ENCODE results near the gene CRACR2A.

CRACR2A gene

GRCh38 chr12:3670083-3670620 is 82.8 kb downstream of the CRACR2A start:
- no peak overlapping the region for H3K27ac ChIP-seq (ENCODE audit: low read length)
- H3K9me3 ChIP-seq (ENCODE audit: control insufficient read depth, low read depth, low read length), result no peaks in the 10 kb centered on the region
- no peaks in the 10 kb centered on the region for H3K4me1 ChIP-seq (ENCODE audit: control insufficient read depth, low read depth, low read length)
- H3K36me3 ChIP-seq (ENCODE audit: control insufficient read depth, low read depth, low read length), result no peaks in the 10 kb centered on the region
- no peak overlapping the region for H3K4me3 ChIP-seq (ENCODE audit: low read length)
- H3K9ac ChIP-seq (ENCODE audit: low read length), result no peak overlapping the region
- no peaks in the 10 kb centered on the region for H3K27me3 ChIP-seq (ENCODE audit: control insufficient read depth, insufficient read depth, low read length)

- H3K9ac ChIP-seq (ENCODE audit: low read length), result no peak overlapping the region
Observed at GRCh38 chr12:3669594-3669993, 83.3 kb downstream of the CRACR2A start.

GRCh38 chr12:3668479-3669165 is 84.3 kb downstream of the CRACR2A start:
- H3K36me3 ChIP-seq (ENCODE audit: control insufficient read depth, low read depth, low read length), result no peaks in the 10 kb centered on the region
- H3K9ac ChIP-seq (ENCODE audit: low read length), result no peak overlapping the region
- H3K27ac ChIP-seq (ENCODE audit: low read length), result no peak overlapping the region

More at GRCh38 chr12:3669594-3669993, 83.3 kb downstream of the CRACR2A start:
- Histone ChIP-seq H3K27me3 (ENCODE audit: control insufficient read depth, insufficient read depth, low read length) (no peaks in the 10 kb centered on the region), H3K36me3 (ENCODE audit: control insufficient read depth, low read depth, low read length) (no peaks in the 10 kb centered on the region), H3K27ac (ENCODE audit: low read length) (no peak overlapping the region), H3K9me3 (ENCODE audit: control insufficient read depth, low read depth, low read length) (no peaks in the 10 kb centered on the region), H3K4me3 (ENCODE audit: low read length) (no peak overlapping the region), H3K4me1 (ENCODE audit: control insufficient read depth, low read depth, low read length) (no peaks in the 10 kb centered on the region)

GRCh38 chr12:3667485-3667884 is 85.4 kb downstream of the CRACR2A start:
- H3K9me3 ChIP-seq (ENCODE audit: control insufficient read depth, low read depth, low read length), result no peaks in the 10 kb centered on the region
- H3K4me3 ChIP-seq (ENCODE audit: low read length), result no peak overlapping the region
- H3K36me3 ChIP-seq (ENCODE audit: control insufficient read depth, low read depth, low read length), result no peaks in the 10 kb centered on the region
- H3K27me3 ChIP-seq (ENCODE audit: control insufficient read depth, insufficient read depth, low read length), result no peaks in the 10 kb centered on the region
- H3K9ac ChIP-seq (ENCODE audit: low read length), result no peak overlapping the region
- H3K27ac ChIP-seq (ENCODE audit: low read length), result no peak overlapping the region
- peaks cover 4% of the 10 kb centered on the region for H3K4me1 ChIP-seq (ENCODE audit: control insufficient read depth, low read depth, low read length)

More at GRCh38 chr12:3668479-3669165, 84.3 kb downstream of the CRACR2A start:
- Histone ChIP-seq H3K4me1 (ENCODE audit: control insufficient read depth, low read depth, low read length) (no peaks in the 10 kb centered on the region), H3K27me3 (ENCODE audit: control insufficient read depth, insufficient read depth, low read length) (no peaks in the 10 kb centered on the region), H3K9me3 (ENCODE audit: control insufficient read depth, low read depth, low read length) (no peaks in the 10 kb centered on the region), H3K4me3 (ENCODE audit: low read length) (no peak overlapping the region)

GRCh38 chr12:3666441-3666840 is 86.5 kb downstream of the CRACR2A start:
- Histone ChIP-seq H3K4me1 (ENCODE audit: control insufficient read depth, low read depth, low read length) (peaks cover 9% of the 10 kb centered on the region), H3K36me3 (ENCODE audit: control insufficient read depth, low read depth, low read length) (no peaks in the 10 kb centered on the region), H3K4me3 (ENCODE audit: low read length) (no peak overlapping the region), H3K27me3 (ENCODE audit: control insufficient read depth, insufficient read depth, low read length) (no peaks in the 10 kb centered on the region), H3K27ac (ENCODE audit: low read length) (no peak overlapping the region), H3K9ac (ENCODE audit: low read length) (no peak overlapping the region), H3K9me3 (ENCODE audit: control insufficient read depth, low read depth, low read length) (no peaks in the 10 kb centered on the region)

GRCh38 chr12:3662521-3662921 is 90.4 kb downstream of the CRACR2A start:
- H3K36me3 ChIP-seq (ENCODE audit: control insufficient read depth, low read depth, low read length), result no peaks in the 10 kb centered on the region
- H3K4me3 ChIP-seq (ENCODE audit: low read length), result no peak overlapping the region
- peaks cover 9% of the 10 kb centered on the region for H3K4me1 ChIP-seq (ENCODE audit: control insufficient read depth, low read depth, low read length)
- no peak overlapping the region for H3K27ac ChIP-seq (ENCODE audit: low read length)
- no peaks in the 10 kb centered on the region for H3K9me3 ChIP-seq (ENCODE audit: control insufficient read depth, low read depth, low read length)
- H3K27me3 ChIP-seq (ENCODE audit: control insufficient read depth, insufficient read depth, low read length), result no peaks in the 10 kb centered on the region
- no peak overlapping the region for H3K9ac ChIP-seq (ENCODE audit: low read length)

- no peaks in the 10 kb centered on the region for H3K36me3 ChIP-seq (ENCODE audit: control insufficient read depth, low read depth, low read length)
- H3K9ac ChIP-seq (ENCODE audit: low read length), result no peak overlapping the region
- no peak overlapping the region for H3K27ac ChIP-seq (ENCODE audit: low read length)
- no peaks in the 10 kb centered on the region for H3K9me3 ChIP-seq (ENCODE audit: control insufficient read depth, low read depth, low read length)
- no peaks in the 10 kb centered on the region for H3K27me3 ChIP-seq (ENCODE audit: control insufficient read depth, insufficient read depth, low read length)
- peaks cover 9% of the 10 kb centered on the region for H3K4me1 ChIP-seq (ENCODE audit: control insufficient read depth, low read depth, low read length)
- H3K4me3 ChIP-seq (ENCODE audit: low read length), result no peak overlapping the region
Observed at GRCh38 chr12:3661028-3661427, 91.9 kb downstream of the CRACR2A start.

GRCh38 chr12:3658327-3659163 is 94.4 kb downstream of the CRACR2A start:
- Histone ChIP-seq H3K4me1 (ENCODE audit: control insufficient read depth, low read depth, low read length) (peaks cover 9% of the 10 kb centered on the region), H3K4me3 (ENCODE audit: low read length) (no peak overlapping the region), H3K36me3 (ENCODE audit: control insufficient read depth, low read depth, low read length) (no peaks in the 10 kb centered on the region), H3K27me3 (ENCODE audit: control insufficient read depth, insufficient read depth, low read length) (no peaks in the 10 kb centered on the region), H3K9me3 (ENCODE audit: control insufficient read depth, low read depth, low read length) (no peaks in the 10 kb centered on the region), H3K9ac (ENCODE audit: low read length) (no peak overlapping the region), H3K27ac (ENCODE audit: low read length) (no peak overlapping the region)

- Histone ChIP-seq H3K9ac (ENCODE audit: low read length) (no peak overlapping the region), H3K4me3 (ENCODE audit: low read length) (no peak overlapping the region), H3K9me3 (ENCODE audit: control insufficient read depth, low read depth, low read length) (no peaks in the 10 kb centered on the region), H3K36me3 (ENCODE audit: control insufficient read depth, low read depth, low read length) (no peaks in the 10 kb centered on the region), H3K27me3 (ENCODE audit: control insufficient read depth, insufficient read depth, low read length) (no peaks in the 10 kb centered on the region), H3K4me1 (ENCODE audit: control insufficient read depth, low read depth, low read length) (peaks cover 2% of the 10 kb centered on the region), H3K27ac (ENCODE audit: low read length) (no peak overlapping the region)
Observed at GRCh38 chr12:3656946-3657622, 95.8 kb downstream of the CRACR2A start.

- Histone ChIP-seq H3K4me1 (ENCODE audit: control insufficient read depth, low read depth, low read length) (no peaks in the 10 kb centered on the region), H3K4me3 (ENCODE audit: low read length) (no peak overlapping the region), H3K9me3 (ENCODE audit: control insufficient read depth, low read depth, low read length) (no peaks in the 10 kb centered on the region), H3K9ac (ENCODE audit: low read length) (no peak overlapping the region), H3K27me3 (ENCODE audit: control insufficient read depth, insufficient read depth, low read length) (no peaks in the 10 kb centered on the region), H3K27ac (ENCODE audit: low read length) (no peak overlapping the region), H3K36me3 (ENCODE audit: control insufficient read depth, low read depth, low read length) (no peaks in the 10 kb centered on the region)
Observed at GRCh38 chr12:3655328-3655900, 97.5 kb downstream of the CRACR2A start.

Measured in iPS-18a (cell line).